ENCODE data around the gene SPIRE2.
"Not testable (repeated sequence)": the region's sequence is repeated elsewhere in the genome, so short reads cannot be mapped to it uniquely, and the experiment has no call there.

Gene SPIRE2

GRCh38 chr16:89828199-89828869, at the start of gene SPIRE2:
Gene SPIRE2, plus strand, starts transcription at chr16:89828475. Its CDS starts 76 bp downstream, at chr16:89828551.
- DNase-seq, result peak in 9 of 14 donors; percentile 10 to 61 (median 31)

DNA sequence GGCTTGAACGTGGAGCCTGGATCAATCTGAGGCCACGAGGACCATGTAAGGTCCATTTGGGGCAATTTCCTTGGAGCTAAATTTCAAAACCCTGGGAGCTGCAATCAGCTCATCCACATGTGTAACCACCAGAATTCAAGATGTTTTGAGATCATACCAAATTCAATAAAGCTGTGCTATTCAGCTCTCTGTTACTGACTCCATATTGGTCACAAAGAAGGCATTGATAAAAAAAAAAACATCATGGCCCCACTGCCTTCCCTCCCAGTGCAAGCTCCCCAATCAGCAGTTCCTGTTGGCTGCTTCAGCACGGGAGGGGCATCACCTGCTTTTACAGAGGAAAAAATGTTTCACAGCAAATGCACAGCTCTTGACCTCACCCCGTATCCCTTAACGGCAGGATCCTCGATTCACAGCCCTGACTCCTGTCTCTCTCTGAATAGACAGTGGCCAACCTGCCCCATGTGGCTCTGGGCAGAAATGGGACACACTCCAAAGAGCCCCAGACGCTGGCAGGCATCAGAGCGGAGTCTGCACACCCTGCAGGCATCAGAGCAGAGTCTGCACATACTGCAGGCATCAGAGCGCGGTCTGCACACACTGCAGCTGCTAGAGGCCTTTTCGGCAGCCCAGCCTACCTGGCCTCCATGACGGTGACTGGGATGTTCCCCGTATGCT, 48.9 kb upstream of the SPIRE2 start:
- peak in 9 of 14 donors; percentile 1 to 87 (median 13) for DNase-seq

DNA sequence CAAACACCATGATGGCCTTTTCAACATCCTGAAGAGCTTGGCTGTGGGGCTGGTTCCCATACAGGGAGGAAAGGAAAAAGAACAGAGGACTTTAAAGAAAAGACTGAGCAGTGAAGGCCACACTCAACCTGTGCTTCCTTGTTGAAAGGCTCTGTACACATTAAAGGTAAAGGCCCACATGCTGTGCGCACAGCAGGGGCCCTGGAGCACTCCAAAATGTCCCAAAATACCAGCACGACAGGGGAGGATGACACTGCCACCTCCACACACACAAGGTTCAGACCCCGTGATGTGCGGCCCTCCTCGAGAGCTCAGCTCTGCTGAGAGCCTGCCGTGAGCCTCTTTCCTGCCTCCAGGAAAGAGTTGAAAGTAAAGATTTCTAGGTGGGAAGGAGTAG, 48.4 kb upstream of the SPIRE2 start:
- DNase-seq, result no peak

GRCh38 chr16:89782489-89782888, 45.8 kb upstream of the SPIRE2 start:
- no peak for DNase-seq

- DNase-seq, result not testable (repeated sequence)
These were observed 44.3 kb upstream of the SPIRE2 start for GRCh38 chr16:89783952-89784351.

DNA sequence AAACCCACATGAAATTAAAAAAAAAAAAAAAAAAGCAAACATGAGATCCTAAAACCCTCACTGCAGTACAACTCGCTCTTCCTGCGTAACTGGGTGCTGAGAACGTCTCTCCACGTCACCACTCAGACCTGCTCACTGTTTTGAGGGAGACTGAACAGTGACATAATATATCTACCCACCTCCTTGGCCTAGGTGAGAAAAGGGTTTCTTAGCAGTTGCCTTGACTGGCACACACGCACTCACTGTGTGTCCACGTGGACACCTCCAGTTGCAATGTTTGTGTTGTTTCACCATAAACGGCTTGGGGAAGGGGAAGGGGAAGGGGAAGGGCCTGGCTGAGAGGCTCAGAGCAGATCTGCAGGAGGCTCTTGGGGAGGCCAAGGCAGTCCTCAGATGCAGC, 43.9 kb upstream of the SPIRE2 start:
- no peak for DNase-seq

- DNase-seq, result no peak
These were observed 42.6 kb upstream of the SPIRE2 start for GRCh38 chr16:89785523-89786155.

DNA sequence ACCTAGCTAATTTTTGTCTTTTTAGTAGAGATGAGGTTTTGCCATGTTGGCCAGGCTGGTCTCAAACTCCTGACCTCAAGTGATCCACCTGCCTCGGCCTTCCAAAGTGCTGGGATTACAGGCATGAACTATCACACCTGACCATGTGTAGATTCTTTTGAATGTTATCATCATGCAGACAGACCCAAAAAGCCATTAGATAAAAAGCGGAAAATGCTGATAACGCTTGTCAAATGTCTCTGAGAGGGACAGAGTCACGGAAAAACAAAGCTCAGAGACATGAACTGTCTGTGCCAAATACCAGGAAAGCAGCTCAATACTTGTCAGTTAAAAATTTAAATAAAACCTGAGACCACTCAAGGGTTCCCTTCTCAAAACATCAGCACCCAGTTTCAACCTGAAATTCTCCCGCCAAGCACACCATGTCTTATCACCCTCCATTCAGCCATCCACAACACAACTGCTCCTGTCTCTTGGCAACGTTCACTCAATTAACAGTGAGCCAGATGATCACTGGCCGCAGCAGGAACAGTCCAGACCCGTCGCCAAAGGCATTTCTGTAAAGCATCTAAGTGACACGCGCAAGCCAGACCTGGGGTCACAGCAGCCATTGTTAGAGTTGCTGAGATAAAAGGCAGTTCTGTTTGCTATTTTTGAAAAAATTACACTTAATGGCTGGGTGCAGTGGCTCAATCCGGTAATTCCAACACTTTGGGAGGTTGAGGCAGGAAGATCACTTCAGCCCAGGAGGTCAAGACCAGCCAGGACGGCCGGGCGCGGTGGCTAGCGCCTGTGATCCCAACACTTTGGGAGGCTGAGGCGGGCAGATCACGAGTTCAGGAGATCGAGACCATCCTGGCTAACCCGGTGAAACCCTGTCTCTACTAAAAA, 41.6 kb upstream of the SPIRE2 start:
- DNase-seq, result no peak

- no peak for DNase-seq
These were observed 40.9 kb upstream of the SPIRE2 start for GRCh38 chr16:89787365-89787805.

- peak in 1 of 14 donors; percentile 36 for DNase-seq
These were observed 36.8 kb upstream of the SPIRE2 start for GRCh38 chr16:89791278-89791995.

DNA sequence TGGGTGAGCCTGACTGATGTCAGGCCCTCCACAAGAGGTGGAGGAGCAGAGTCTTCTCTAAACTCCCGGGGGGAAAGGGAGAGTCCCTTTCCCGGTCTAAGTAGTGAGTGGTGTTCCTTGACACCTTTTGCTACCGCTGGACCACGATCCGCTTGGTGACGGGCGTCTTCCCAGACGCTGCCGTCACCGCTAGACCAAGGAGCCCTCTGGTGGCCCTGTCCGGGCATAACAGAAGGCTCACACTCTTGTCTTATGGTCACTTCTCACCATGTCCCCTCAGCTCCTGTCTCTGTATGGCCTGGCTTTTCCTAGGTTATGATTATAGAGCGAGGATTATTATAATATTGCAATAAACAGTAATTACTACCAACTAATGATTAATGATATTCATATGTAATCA, 35.2 kb upstream of the SPIRE2 start:
- peak in 8 of 14 donors; percentile 2 to 28 (median 9) for DNase-seq

- no peak for DNase-seq
These were observed 34.3 kb upstream of the SPIRE2 start for GRCh38 chr16:89793955-89794354.

- no peak for DNase-seq
These were observed 32.6 kb upstream of the SPIRE2 start for GRCh38 chr16:89795676-89796075.

DNA sequence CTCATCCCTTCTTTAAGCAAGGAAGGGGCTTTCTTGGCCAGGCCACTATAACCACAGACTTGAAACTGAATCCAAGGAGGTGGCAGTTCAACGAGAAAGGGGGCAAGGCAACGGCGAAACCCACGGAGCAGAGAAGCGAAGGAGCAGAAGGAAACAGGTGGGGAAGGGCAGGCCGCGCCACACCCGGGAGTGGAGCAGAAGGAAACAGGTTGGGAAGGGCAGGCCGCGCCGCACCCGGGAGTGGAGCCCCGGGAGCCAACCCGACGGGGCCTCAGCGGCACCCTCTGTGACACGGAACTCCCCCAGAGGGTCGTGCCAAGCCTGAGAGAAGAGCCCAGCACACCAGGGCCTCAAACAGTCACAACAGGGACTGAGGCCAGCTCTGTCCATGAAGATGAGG, 32.2 kb upstream of the SPIRE2 start:
- DNase-seq, result no peak

GRCh38 chr16:89798126-89798525, 30.1 kb upstream of the SPIRE2 start:
- DNase-seq, result no peak

GRCh38 chr16:89798832-89799370, 29.4 kb upstream of the SPIRE2 start:
- no peak for DNase-seq

- DNase-seq, result no peak
These were observed 26.5 kb upstream of the SPIRE2 start for GRCh38 chr16:89801800-89802199.

- peak in 1 of 14 donors; percentile 27 for DNase-seq
These were observed 23.0 kb upstream of the SPIRE2 start for GRCh38 chr16:89805136-89805905.

DNA sequence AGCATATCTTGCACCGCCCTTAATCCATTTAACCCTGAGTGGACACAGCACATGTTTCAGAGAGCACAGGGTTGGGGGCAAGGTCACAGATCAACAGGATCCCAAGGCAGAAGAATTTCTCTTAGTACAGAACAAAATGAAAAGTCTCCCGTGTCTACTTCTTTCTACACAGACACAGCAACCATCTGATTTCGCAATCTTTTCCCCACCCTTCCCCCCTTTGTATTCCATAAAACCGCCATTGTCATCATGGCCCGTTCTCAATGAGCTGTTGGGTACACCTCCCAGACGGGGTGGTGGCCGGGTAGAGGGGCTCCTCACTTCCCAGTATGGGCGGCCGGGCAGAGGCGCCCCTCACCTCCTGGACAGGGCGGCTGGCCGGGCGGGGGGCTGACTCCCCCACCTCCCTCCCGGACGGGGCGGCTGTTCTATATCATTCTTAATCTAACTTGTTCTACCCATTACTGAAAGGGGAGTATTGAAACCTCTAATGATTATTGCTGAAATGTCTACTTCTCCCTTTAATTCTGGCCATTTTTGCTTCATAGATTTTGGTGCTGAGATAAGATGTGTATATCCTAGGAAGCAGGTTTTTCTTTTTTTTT, 21.6 kb upstream of the SPIRE2 start:
- DNase-seq, result not testable (repeated sequence)

GRCh38 chr16:89808475-89808874, 19.8 kb upstream of the SPIRE2 start:
- no peak for DNase-seq
